ENCODE data around the gene TH. TPM values are rescaled to one million over a fixed set of nuclear protein-coding genes. Genes with fewer than 3 reads are reported as not detected.

Gene TH
- total and polyA plus RNA-seq, 4 donors: 0.99 to 8.8 (median 1.3) TPM

DNA sequence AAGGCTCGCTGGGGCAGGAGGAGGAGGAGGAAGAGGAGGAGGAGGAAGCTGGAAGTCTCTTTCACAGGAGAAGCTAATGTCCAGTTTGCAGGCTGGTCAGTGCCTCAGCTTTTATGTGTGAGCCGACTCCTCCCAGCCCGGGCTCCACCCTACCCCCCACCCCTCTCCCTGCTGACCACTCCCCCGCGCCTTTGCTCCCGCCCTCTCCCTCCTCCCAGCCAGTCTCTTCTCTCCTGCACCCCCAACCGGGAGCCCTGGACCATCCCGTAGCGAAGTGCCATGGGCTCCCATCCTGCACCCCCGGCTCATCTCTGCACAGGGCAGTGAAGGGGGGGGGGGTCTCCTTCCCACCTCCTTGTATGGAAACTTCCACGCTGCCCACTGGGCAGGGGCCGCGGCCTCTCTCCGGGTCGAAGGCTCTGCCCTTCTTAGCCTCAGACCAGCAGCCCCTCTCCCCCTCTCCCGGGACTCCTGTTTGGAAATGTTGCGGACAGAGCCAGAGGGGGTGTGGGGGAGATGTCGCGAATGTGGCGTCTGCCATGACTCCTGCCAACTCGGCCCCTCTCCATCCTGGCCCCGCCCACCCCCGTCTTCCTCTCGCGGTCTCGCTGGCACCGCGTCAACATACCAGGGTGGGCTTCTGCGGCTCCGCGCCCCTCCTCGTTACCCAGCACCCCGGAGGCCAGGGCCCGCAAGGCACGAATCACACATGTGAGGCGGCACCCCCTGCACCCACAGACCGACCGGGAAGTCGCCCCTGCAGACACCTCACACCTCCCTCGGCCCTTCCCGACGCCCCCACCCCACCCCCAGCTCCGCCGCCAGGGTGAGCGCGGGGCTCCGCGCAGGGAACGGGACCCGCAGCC, 34.2 kb downstream of the TH start:
- Histone ChIP-seq H3K4me1 (ENCODE audit: control insufficient read depth, insufficient read depth, low read length) (peaks cover 45% of the 10 kb centered on the region), H3K36me3 (ENCODE audit: control insufficient read depth, insufficient read depth, low read length) (no peaks in the 10 kb centered on the region), H3K27me3 (ENCODE audit: control insufficient read depth, insufficient read depth, low read length) (peaks cover 80% of the 10 kb centered on the region), H3K27ac (ENCODE audit: low read depth, low read length) (peak overlapping the region; percentile 40), H3K4me3 (ENCODE audit: low read depth, low read length) (peak overlapping the region; percentile 53), H3K9me3 (ENCODE audit: control insufficient read depth, insufficient read depth, low read length) (no peaks in the 10 kb centered on the region)
- peak in 2 of 6 donors; percentile 32 to 75 for DNase-seq (ENCODE audit: low read depth in 4 of 6, low spot score in 6 of 6)
- WGBS (ENCODE audit: insufficient coverage): 0% methylated on average over 31 of the region's 50 CpGs

DNA sequence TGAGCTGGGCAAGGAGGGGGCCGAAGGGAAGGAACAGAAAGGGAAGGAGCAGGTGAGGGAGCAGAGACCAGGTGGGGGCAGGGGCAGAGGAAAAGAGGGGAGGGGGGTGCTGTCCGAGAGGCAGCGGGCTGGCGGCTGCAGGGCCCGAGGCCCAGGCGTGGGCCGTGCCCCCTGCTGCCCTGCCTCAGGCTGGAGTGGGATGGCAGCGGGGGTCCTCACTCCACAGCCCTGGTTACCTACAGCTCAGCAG, 34.7 kb downstream of the TH start:
- Histone ChIP-seq H3K4me3 (ENCODE audit: low read depth, low read length) (peak overlapping the region; percentile 53), H3K27ac (ENCODE audit: low read depth, low read length) (no peak overlapping the region), H3K36me3 (ENCODE audit: control insufficient read depth, insufficient read depth, low read length) (no peaks in the 10 kb centered on the region), H3K4me1 (ENCODE audit: control insufficient read depth, insufficient read depth, low read length) (peaks cover 45% of the 10 kb centered on the region), H3K27me3 (ENCODE audit: control insufficient read depth, insufficient read depth, low read length) (peaks cover 77% of the 10 kb centered on the region), H3K9me3 (ENCODE audit: control insufficient read depth, insufficient read depth, low read length) (no peaks in the 10 kb centered on the region)
- WGBS (ENCODE audit: insufficient coverage): 23% methylated on average over 8 of the region's 8 CpGs
- no peak for DNase-seq (ENCODE audit: low read depth in 4 of 6, low spot score in 6 of 6)

DNA sequence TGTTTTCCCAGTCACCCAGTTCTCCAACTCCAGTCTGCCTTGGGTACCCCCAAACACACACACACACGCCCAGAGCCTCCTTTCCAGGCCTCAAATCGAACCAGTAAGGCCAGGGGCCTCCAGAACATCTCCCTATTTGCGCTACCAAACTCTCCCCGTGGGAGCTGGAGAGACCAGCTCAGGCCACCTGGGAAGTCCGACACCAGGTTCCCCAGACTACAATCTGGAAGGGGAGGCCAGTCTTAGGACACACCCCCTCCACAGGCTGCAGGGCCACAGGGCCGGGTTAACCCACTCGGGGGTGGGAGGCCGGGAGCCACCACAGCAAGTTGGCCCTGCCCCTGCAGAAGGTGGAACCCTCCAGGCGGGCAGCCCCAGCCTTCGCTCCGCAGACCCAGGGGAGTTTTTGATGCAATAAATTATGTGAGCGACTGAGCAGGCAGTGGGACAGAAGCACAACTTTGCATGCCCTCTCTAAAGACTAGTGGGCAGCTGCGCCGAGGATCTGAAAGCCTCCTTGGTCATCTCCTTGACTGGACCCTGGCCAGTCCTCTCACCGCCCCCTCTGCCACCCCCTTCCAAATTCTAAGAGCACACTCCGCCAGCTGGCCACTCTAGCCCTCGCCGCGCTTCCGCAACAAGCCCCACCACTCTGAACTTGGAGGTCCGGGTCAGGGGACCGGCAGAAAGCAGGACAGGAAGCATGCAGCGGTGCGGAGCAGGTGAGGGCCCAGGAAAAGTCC, 35.2 kb downstream of the TH start:
- DNase-seq (ENCODE audit: low read depth in 4 of 6, low spot score in 6 of 6): no peak
- no peaks in the 10 kb centered on the region for H3K9me3 ChIP-seq (ENCODE audit: control insufficient read depth, insufficient read depth, low read length)
- no peak overlapping the region for H3K27ac ChIP-seq (ENCODE audit: low read depth, low read length)
- 45% methylated on average over 24 of the region's 24 CpGs for WGBS (ENCODE audit: insufficient coverage)
- peaks cover 72% of the 10 kb centered on the region for H3K27me3 ChIP-seq (ENCODE audit: control insufficient read depth, insufficient read depth, low read length)
- peaks cover 45% of the 10 kb centered on the region for H3K4me1 ChIP-seq (ENCODE audit: control insufficient read depth, insufficient read depth, low read length)
- H3K4me3 ChIP-seq (ENCODE audit: low read depth, low read length): peak overlapping the region; percentile 53
- H3K36me3 ChIP-seq (ENCODE audit: control insufficient read depth, insufficient read depth, low read length): no peaks in the 10 kb centered on the region

DNA sequence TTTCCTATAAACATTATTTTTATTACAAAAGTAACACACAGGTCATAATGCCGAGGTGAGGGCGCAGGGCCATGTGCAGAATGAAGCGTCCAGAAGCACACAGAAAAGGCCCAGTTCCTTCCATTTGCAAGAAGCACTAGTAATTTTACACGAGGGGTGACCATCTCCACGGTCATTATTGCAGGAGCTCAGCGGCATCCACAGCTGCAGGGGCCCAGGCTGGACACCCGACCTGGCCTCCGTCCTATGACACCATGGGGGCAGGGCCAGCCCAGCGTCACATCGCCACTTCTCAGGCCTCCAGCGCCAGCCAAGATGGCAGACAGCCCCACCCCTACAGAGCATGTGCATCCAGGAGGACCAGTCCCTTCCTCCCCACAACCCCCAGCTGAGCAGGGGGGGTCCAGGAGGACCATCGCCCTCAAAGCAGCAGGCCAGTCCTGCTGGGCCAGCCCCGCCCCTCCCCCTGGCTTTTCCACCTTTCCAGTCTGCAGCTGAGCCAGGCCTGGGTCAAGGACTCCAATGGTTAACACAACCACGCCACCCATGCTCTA, 35.9 kb downstream of the TH start:
- H3K36me3 ChIP-seq (ENCODE audit: control insufficient read depth, insufficient read depth, low read length): no peaks in the 10 kb centered on the region
- H3K4me3 ChIP-seq (ENCODE audit: low read depth, low read length): peak overlapping the region; percentile 53
- no peak for DNase-seq (ENCODE audit: low read depth in 4 of 6, low spot score in 6 of 6)
- no peak overlapping the region for H3K27ac ChIP-seq (ENCODE audit: low read depth, low read length)
- peaks cover 66% of the 10 kb centered on the region for H3K27me3 ChIP-seq (ENCODE audit: control insufficient read depth, insufficient read depth, low read length)
- 79% methylated on average over 14 of the region's 14 CpGs for WGBS (ENCODE audit: insufficient coverage)
- peaks cover 42% of the 10 kb centered on the region for H3K4me1 ChIP-seq (ENCODE audit: control insufficient read depth, insufficient read depth, low read length)
- H3K9me3 ChIP-seq (ENCODE audit: control insufficient read depth, insufficient read depth, low read length): no peaks in the 10 kb centered on the region

DNA sequence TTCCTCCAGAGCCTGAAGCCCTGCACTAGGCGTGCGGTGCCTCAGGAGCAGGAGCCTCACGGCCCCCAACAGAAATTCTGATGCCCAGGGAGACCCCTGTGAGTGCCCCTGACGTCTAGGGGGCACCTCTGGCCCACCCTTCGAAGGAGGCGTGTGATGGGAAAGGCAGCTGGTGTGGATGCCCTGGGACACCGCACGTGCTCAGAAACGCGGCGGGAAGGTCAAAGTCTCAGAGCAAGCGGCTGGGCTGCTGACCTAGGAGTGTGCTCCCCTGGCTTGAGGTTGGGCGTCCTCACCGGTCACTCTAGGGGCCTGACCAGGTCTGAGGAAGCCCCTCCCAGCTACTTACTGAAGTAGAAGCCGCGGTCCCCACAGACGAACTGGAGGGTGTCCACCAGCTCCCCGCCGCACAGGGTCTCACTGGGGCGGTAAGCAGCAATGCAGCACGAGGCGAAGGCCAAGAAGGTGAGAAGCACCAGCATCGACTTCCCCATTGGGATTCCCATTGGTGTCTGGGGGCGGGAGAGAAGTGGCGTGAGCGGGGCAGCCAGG, 36.5 kb downstream of the TH start:
- no peak overlapping the region for H3K4me3 ChIP-seq (ENCODE audit: low read depth, low read length)
- no peaks in the 10 kb centered on the region for H3K36me3 ChIP-seq (ENCODE audit: control insufficient read depth, insufficient read depth, low read length)
- peaks cover 60% of the 10 kb centered on the region for H3K27me3 ChIP-seq (ENCODE audit: control insufficient read depth, insufficient read depth, low read length)
- peaks cover 41% of the 10 kb centered on the region for H3K4me1 ChIP-seq (ENCODE audit: control insufficient read depth, insufficient read depth, low read length)
- no peak overlapping the region for H3K27ac ChIP-seq (ENCODE audit: low read depth, low read length)
- no peaks in the 10 kb centered on the region for H3K9me3 ChIP-seq (ENCODE audit: control insufficient read depth, insufficient read depth, low read length)
- WGBS (ENCODE audit: insufficient coverage): 86% methylated on average over 22 of the region's 26 CpGs
- no peak for DNase-seq (ENCODE audit: low read depth in 4 of 6, low spot score in 6 of 6)

DNA sequence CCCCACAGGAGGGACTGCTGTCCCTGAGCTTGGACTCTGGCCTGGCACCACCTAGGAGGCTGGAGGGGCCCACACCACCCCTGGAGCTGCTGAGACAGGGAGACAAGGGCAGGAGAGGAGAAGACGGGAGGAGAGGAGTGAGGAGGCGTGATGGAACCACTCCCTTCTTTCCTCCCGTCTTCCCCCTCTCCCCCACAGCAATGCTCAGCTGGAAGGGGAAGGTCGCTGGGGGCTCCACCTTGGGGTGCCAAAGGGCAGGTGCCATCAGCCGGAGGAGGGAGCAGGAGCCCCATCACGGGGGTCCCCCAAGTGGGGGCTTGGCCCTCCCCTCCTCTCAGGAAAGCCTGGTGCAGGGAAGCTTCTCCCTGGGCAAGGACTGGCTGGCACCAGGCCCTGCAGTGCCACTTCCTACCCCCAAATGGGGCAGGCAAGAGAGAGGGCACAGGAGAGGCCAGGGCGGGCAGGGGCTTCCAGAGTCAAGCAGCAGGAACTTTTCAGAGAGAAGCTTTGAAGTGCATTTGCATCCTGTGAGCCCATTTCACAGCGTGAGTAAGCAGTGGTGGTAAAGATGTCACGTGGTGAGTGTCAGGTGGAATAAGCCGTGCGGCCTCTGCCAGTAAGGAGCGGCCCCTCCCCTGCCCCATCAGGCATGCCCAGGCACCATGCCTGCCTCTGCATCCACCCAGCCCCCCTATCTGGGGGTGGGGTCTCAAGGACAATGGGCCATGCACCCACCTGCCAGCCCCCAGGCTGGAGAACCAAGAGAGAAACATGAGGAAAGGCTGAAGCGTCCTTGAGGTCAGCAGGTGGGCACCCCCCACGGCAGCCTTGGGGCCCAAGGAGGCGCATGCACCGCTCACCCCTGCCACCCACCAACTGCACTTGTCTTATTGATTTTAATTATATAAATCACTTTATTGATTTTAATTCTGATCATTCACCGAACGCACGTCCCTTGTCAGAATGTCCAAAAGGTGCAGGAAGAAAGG, 37.3 kb downstream of the TH start:
- Histone ChIP-seq H3K36me3 (ENCODE audit: control insufficient read depth, insufficient read depth, low read length) (no peaks in the 10 kb centered on the region), H3K4me3 (ENCODE audit: low read depth, low read length) (no peak overlapping the region), H3K27me3 (ENCODE audit: control insufficient read depth, insufficient read depth, low read length) (peaks cover 54% of the 10 kb centered on the region), H3K27ac (ENCODE audit: low read depth, low read length) (no peak overlapping the region), H3K4me1 (ENCODE audit: control insufficient read depth, insufficient read depth, low read length) (peaks cover 38% of the 10 kb centered on the region), H3K9me3 (ENCODE audit: control insufficient read depth, insufficient read depth, low read length) (no peaks in the 10 kb centered on the region)
- WGBS (ENCODE audit: insufficient coverage): 82% methylated on average over 6 of the region's 19 CpGs
- DNase-seq (ENCODE audit: low read depth in 4 of 6, low spot score in 6 of 6): no peak

DNA sequence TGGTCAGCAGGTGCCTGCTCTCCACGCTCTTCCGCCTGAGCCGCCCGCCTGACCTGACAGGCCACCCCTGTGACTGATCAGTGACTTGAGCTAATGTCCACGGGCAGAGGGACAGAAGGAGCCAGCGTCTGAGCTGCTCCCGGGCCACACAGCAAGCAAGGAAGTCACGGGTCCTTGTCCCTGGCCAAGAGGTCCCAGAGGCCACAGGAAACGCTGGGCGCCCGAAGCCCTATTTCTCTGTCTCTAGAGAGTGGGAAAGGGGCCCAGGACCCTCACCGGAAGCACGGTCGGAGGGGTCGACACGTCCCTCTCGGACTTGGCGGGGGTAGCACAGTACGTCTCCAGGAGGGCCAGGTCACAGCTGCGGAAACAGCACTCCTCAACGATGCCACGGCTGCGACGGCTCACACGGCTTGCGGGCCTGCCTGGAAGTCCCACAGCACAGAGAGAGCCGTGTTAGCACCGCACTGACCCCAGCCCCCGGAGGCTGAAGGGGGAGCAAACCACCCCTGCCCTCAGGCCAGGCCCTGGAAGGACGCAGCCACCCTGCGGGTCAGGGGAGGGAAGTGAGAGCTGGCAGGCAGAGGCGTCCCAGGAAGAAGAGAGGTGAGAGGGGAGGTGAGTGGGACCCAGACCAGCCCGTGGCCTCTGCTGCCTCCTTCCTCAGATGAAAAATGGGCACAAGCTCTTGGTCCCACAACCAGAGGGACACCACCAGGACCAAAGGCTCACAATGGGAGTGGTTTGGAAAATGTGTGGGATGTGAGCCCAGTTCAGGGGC, 38.2 kb downstream of the TH start:
- Histone ChIP-seq H3K4me1 (ENCODE audit: control insufficient read depth, insufficient read depth, low read length) (peaks cover 37% of the 10 kb centered on the region), H3K27me3 (ENCODE audit: control insufficient read depth, insufficient read depth, low read length) (peaks cover 51% of the 10 kb centered on the region), H3K27ac (ENCODE audit: low read depth, low read length) (no peak overlapping the region), H3K9me3 (ENCODE audit: control insufficient read depth, insufficient read depth, low read length) (no peaks in the 10 kb centered on the region), H3K36me3 (ENCODE audit: control insufficient read depth, insufficient read depth, low read length) (no peaks in the 10 kb centered on the region), H3K4me3 (ENCODE audit: low read depth, low read length) (no peak overlapping the region)
- 48% methylated on average over 32 of the region's 33 CpGs for WGBS (ENCODE audit: insufficient coverage)
- DNase-seq (ENCODE audit: low read depth in 4 of 6, low spot score in 6 of 6): no peak

DNA sequence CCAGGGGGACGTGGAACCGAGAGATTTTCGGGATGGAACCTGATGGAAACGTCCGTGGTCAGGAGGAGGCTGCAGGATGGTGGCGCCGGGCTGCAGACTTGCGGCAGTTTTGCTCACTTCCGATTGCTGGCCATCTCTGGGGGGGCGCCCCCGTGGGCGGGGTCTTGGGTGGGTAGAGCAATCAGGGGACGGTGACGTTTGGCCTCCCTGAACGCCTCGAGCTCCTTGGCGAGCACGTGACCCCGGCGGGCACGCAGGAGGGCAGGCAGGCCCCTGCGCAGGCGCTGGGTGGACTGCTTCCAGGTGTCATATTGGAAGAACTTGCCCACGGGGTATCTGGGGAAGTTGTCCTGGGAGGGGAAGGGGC, 38.8 kb downstream of the TH start:
- no peak overlapping the region for H3K27ac ChIP-seq (ENCODE audit: low read depth, low read length)
- 41% methylated on average over 20 of the region's 24 CpGs for WGBS (ENCODE audit: insufficient coverage)
- H3K36me3 ChIP-seq (ENCODE audit: control insufficient read depth, insufficient read depth, low read length): no peaks in the 10 kb centered on the region
- no peak for DNase-seq (ENCODE audit: low read depth in 4 of 6, low spot score in 6 of 6)
- H3K4me1 ChIP-seq (ENCODE audit: control insufficient read depth, insufficient read depth, low read length): peaks cover 32% of the 10 kb centered on the region
- H3K4me3 ChIP-seq (ENCODE audit: low read depth, low read length): no peak overlapping the region
- H3K9me3 ChIP-seq (ENCODE audit: control insufficient read depth, insufficient read depth, low read length): no peaks in the 10 kb centered on the region
- peaks cover 46% of the 10 kb centered on the region for H3K27me3 ChIP-seq (ENCODE audit: control insufficient read depth, insufficient read depth, low read length)

Measured in spinal cord (tissue), 10 donors.